HG03139 (cell line): Measurements from ENCODE around the gene PDE6A.
"Not testable (repeated sequence)": the region's sequence is repeated elsewhere in the genome, so short reads cannot be mapped to it uniquely, and the experiment has no call there.

Experiments
- ATAC-seq: cut with Tn5 transposase; IDR thresholded peaks from one replicate; pipeline ENCODE4 v1.9.1; 2021; ENCODE audit not compliant: unreplicated experiment

The PDE6A gene

DNA sequence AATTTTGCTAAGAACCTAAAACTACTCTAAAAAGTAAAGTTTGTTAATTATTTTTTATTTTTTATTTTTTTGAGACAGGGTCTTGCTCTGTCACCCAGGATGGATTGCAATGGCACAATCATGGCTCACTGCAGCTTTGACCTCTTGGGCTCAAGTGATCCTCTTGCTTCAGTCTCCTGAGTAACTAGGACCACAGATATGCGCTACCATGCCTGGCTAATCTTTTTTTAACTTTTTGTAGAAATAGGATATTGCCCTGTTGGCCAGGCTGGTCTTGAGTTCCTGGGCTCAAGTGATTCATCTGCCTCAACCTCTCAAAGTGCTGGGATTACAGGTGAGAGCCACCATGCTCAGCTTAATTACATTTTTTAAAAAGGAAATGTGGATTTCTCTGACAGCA is 45.8 kb downstream of the PDE6A start:
- no peak for ATAC-seq

DNA sequence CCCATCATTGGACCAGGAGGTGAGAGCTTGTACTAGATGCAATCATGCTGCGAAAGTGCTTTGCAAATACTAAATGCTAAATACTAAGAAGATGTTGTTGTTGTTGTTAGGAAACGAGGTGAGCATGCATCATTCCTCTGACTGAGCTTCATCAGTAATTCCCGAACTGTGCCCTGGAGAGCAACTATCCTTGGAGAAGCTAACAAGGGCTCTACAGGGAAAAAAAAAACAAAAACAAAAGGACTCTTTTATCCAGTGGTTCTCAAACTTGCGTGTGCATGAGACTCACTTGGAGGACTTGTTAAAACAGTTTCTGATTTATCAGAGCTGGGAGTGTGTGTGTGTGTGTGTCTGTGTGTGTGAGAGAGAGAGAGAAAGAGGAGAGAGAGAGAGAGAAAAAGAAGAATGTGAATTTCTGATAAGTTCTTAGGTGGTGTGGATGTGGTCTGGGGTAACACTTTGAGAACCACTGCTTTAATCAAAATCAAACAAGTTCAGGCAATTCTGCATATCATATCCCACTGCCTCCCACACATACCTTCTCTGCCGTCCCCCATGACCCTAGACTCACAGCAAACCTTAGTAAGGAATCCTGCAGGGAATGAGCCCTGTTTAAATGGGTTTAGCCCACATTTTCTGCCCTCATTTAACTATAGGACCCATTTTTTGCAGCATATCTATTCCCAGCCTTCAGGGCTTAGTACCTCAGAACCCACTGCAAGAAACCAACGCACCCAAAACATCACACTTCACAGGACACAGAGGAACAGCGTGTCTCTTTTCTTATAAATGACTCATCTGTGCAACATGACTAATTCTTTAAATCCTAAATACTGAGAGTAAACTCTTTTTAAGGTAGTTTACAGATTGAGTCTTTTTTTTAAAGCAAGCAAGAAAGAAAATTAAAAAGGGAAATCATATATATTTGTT is 48.9 kb downstream of the PDE6A start:
- no peak for ATAC-seq

DNA sequence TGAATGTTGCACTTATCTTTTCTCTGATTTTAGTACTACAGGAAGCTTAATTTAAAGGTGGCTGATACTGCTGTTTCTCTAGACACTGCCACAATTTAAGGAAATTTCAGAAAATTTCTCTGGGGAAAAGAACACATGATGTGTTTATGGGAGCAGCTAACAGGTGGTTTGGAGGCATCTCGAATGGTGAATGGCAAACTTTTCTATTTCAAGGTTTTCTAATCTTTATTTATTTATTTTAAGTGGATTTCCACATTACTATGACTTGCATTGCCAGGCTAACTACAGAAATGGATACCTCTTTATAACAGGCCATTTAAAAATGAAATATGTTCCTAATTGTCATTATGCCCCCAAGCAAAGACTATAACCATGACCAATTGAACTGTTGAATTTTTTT is 50.4 kb downstream of the PDE6A start:
- no peak for ATAC-seq

DNA sequence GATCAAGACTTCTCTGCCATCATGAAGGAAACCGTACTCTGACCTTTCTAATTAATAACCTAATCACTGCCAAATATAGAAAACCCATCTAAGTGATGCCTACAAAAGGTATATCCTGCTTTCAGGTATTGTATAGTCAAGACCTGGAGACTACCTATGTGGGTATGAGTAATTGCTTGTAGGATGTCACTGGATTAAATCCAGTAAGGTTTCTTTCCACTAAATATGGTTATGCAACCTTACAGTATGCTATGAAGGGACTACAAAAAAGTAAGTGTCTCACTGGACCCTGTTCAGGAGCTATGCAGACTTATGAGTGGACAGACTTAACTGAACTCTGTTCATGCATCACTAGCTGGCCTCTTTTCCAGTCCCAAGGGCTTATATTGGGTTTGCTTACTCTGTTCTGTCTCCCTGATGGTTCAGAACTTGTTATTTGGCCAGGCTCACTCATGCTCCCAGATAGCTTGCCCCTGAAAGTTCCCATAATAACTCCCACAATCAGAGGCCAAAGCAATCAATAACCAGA is 51.1 kb downstream of the PDE6A start:
- ATAC-seq = no peak

DNA sequence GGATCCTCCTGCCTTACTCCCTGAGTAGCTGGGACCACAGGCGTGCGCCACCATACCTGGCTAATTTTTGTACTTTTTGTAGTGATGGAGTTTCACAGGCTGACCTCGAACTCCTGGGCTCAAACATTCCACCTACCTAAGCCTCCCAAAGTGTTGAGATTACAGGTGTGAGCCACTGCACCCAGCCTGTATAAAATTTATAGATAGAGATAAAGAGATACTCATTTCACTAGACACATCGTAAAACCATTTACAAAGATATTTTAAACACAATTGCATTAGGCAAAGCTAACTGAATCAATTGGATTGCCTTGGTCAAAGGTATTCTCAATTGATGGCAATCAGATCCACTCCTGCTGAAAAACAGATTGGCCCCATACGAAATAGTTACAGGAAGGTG is 52.0 kb downstream of the PDE6A start:
- ATAC-seq = no peak

DNA sequence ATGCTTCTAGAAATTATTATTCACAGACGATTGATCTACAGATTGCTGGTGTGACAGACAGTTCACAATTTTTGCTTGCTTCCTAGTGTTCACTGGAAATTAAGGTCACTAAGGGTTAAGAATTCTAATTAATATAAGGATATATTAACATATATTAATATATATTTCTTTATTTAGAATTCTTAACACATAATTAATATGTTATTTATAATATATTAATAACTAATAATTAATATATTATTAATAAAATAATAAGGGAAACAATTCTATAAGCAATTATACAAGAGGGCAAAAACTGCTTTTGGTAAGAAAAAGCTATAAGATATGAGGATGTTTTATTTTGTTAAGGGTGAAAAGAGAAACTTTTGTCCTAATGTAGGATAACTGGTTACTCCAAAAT is 56.3 kb downstream of the PDE6A start:
- no peak for ATAC-seq

DNA sequence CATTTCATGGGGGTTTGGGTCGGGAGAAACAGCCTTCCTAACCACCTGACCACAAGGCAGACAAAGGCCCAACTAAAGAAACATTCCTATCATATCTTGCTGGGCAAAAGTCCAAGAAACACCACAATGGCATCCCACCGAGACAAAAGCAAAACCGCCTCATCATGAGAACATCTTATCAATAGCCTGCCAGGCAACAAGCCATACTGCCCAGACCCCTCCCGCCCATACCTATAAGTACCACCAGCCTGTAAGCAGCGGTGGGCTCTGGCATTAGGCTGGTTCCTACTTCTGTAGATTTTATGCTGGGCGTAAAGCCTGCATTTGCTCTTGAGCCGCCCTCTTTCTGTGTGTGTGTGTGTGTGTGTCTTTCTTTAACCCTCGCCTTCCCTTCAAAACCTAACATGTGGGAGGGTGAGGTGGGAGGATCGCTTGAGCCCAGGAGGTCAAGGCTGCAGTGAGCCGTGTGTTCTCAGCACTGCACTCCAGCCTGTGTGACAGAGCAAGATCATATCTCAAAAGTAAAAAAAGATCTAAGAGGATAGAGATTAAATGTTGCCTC is 56.9 kb downstream of the PDE6A start:
- ATAC-seq = no peak

DNA sequence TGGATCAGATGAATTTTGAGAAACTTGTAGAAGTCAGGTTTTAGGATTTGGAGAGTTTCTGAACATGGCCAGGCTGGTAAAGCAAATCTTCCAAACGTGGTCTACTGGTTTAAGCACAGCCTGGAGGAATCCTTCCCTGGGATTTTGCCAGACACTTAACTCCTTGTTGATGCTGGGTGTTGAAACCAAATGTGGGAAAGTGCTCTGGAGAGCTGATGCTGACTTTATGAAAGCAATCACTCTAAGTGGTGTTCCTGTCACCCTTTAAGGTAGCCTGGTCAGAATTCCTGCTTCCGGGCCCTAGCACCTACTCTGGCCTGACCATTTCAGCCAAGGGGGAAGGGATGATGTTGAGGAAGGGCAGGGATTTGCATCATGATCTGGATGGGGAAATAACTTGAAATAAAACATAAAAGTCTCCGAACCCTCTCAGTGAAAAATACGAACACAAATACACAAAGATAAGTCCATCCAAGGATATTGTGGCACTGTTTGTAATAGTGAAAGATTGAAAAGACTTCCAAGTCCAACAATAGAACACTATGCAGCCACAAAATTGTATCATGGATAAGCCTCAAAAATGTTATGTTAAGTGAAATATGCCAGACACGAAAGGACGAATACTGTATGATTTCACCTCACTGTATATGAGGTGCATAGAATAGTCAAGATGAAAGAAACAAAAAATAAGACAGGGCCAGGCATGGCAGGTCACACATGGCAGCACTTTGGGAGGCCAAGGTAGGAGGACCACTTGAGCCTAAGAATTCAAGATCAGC is 57.7 kb downstream of the PDE6A start:
- ATAC-seq = no peak

DNA sequence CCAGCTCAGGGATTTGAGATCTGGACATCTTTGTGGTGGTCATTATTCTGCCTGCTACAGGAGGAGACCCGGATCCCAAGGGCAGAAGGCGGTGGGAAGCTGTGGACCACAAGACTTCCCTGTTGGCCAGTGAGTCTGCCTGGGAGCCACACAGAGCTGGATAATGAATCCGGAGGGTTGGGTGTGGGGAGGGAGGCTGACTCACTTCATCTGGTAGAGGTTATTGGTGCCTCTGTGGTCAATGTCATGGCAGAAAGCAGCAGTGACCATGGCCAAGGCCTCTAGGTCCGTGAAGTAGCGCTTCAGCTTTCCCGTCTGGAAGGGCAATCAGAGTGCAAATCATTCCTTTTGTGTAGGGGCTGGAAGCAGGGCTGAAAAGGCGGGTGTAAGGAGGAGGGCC is 58.5 kb downstream of the PDE6A start:
- ATAC-seq = no peak

DNA sequence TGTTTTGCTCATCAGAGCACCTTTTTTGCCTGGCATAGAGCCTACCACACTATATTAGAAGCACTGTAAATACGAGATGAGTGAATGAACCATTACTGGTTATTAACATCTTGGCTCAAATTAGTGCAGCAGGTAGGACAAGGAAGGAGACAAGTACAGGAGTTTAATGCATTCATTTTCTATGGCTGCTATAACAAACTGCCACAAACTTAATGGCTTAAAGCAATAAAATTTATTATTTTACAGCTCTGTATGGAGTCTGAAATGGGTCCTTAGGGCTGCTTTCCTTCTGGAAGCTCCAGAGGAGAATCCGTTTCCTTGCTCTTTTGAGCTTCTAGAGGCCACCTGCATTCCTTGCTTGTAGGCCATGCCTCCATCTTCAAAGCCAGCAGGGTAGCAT is 59.1 kb downstream of the PDE6A start:
- ATAC-seq = no peak

DNA sequence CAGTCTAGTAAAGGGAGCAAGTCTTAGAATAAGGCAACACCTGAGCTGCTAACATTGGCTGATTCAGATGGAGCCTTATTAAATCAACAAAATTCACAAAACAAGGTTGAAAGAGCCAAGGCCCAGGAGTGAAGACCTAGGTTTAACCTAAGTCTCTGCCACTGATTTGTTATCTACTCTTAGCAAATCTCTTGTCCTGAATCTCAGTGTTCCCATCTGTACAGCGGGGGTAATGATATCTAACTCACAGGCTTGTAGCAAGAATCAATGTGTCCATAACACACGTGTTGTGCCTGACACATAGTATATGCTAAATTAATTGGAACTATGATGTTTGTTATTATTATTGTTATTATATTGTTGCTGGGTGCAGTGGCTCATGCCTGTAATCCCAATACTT is 61.0 kb downstream of the PDE6A start:
- ATAC-seq = no peak

DNA sequence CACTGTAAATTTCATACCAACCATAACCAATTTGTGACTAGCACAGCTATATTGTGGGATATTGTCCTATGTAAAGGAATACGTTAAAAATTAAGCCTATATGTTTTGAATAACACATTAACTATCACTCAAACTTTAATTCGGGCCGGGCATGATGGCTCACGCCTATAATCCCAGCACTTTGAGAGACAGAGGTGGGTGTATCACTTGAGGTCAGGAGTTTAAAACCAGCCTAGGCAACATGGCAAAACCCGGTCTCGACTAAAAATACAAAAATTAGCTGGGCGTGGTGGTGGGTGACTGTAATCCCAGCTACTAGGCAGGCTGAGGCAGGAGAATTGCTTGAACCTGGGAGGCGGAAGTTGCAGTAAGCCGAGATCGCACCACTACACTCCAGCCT is 62.0 kb downstream of the PDE6A start:
- ATAC-seq = not testable (repeated sequence)

DNA sequence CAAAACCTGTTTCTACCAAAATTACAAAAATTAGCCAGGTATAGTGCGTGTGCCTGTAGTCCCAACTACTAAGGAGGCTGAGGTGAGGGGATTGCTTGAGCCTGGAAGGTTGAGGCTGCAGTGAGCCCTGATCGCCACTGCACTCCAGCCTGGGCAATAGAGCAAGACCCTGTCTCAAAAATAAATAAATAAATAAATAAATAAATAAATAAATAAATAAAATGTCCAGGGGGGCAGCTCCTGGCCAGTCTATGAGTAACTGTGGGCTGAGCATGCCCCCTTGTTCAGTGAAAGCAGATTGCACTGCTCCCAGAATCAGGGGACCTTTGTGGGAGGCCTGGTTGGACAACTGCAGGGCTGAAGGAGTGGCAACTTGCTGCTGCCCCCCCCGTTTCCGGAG is 62.7 kb downstream of the PDE6A start:
- ATAC-seq = no peak

DNA sequence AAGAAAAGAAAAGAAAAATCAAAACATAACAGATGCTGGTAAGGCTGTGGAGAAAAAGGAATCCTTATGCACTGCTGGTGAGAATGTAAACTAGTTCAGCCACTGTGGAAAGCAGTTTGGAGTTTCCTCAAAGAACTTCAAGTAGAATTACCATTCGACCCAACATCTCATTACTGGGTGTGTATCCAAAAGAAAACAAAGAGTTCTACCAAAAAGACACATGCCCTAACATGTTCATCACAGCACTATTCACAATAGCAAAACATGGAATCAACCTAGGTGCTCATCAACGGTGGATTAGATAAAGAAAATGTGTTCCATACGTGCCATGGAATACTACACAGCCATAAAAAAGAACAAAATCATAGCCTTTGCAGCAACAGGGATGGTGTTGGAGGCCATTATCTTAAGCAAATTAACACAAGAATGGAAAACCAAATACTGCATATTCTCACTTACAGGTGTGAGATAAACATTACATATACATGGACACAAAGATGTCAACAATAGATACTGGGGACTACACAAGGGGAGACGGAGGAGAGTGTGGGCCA is 63.4 kb downstream of the PDE6A start:
- ATAC-seq = no peak

DNA sequence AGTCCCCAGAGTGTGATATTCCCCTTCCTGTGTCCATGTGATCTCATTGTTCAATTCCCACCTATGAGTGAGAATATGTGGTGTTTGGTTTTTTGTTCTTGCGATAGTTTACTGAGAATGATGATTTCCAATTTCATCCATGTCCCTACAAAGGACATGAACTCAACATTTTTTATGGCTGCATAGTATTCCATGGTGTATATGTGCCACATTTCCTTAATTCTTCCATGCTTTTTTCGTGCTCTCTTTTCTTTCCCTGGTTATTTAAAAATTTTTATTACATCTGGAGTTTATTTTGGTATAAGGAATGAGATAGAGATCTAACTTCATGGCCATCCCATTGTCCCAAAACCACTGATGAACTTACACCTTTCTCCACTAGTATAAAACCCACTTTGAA is 65.0 kb downstream of the PDE6A start:
- ATAC-seq = not testable (repeated sequence)

DNA sequence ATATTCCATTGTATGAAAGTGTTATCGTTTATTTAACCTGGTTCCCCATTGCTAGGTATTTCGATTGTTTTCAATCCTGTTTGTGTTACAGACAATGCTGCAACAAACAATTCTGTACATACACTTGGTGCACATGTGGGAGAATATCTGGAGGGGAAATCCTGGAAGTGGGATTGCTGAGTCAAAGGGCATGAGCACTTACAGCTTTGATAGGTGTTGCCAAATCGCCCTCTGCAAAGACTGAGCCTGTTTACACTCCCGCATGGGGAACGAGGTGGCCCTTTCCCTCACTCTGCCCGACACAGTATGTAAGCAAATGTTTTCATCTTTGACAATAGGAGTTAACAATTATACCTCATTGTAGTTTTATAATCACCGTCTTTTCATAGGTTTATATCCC is 66.2 kb downstream of the PDE6A start:
- no peak for ATAC-seq

DNA sequence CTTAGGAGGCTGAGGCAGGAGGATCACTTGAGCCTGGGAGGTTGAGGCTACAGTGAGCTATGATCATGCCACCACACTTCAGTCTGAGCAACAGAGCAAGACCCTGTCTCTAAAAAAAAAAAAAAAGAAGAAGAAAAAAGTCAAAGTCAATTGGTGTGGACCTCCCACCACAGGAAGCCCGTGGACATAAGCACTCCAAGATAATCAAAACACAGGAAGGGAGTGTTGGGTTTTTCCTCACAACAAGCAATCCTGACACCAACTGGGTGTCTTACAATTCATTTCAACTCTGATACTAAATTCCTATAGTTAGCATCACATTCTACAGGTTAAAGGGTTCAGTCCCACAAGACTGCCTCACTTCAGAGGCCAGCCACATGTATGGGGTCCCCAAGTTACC is 70.7 kb downstream of the PDE6A start:
- ATAC-seq = no peak

DNA sequence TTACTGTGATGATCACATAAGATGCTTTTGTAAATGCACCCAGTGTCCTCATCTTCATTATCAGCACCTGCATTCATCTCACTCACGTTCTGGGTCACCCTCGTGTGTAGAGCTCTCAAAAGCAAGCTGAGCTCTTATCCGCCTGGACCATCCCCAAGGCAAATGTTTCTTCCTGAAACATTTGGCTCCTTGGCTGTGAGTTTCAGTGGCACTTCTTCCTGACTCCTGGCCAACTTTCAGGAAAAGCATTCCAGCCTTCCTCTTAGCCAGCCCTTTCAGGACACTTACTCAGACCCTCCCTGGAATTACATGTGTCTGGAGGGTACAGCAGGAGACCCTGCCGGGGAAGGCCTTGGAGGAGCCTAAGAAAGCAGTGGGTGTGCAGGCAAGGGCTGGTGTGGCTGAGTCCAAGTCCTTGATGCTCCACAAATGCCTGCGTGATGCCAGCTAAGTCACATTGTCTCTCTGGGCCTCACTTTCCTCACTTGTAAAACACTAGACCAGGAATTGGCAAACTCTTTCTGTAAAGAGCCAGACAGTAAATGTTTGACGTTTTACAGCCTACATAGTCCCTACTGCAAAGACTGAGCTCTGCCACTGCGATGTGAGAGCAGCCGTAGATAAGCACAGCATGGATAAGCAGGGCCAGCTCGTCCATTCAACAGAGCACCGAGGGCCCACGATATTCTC is 72.1 kb downstream of the PDE6A start:
- ATAC-seq = no peak

DNA sequence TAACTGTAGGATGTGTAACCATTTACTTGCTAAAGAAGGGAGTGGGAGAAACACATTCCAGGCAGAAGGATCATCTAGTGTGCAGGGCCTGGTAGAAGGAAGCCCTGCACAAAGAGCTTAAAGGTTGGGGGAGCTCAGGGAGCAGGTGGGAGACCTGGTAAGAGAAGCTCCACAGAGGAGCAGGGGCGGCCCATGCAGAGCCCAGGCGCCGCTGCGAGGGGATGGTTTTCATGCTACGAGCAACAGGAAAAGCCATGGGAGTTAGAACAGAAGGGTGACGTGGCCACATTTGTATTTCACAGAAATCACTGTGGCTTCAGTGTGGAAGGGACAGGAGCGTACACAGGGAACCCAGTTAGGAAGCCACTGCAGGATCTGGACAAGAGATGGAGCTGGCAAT is 73.1 kb downstream of the PDE6A start:
- no peak for ATAC-seq

DNA sequence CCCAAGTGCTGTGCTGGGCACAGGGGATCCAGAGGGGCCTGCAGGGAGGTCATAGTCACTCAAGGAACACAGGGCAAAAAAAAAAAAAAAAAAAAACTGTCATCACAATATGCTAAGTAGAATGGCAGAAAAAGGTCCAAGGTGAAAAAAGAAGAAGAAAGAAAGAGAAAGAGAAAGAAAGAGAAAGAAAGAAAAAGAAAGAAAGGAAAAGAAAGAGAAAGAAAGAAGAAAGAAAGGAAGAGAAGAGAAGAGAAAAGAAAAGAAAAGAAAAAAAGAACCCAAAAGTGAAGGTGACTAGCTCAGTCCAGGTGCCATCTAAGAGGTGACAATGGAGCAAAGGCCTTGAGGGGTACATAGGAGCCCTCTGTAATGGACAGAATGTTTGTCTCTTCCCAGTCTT is 73.9 kb downstream of the PDE6A start:
- no peak for ATAC-seq

DNA sequence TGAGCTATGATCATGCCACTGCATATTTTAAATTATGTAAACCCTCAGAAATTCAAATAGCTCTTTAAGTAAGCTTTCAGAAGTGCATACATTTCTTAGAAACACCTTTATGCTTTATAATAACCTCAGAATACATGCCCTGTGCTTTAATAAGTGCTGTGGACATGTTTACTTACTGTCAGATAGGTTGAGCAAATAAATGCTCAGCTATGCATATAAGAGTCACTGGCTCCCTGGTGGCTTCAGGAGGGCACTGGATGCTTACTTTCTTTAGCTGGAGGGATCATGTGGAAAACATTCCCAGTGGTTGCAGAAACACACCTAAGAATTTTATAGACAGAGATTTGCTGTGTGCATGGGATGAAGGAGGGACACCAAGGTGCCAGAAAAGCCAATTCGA is 74.4 kb downstream of the PDE6A start:
- ATAC-seq = no peak
